HepG2 (cell line): ENCODE data around the gene FAF2. TPM values are rescaled to one million over a fixed set of nuclear protein-coding genes. Genes with fewer than 3 reads are reported as not detected.

Experiments used
- BRD4 ChIP-seq: sonication (generic); formaldehyde crosslinking; IDR thresholded peaks from 2 replicates; pipeline ENCODE4 v1.4.0; 2020; ENCODE audit warnings: missing genetic modification reagents
- FUBP1 ChIP-seq: sonication (generic); formaldehyde crosslinking; IDR thresholded peaks from 2 replicates; pipeline ENCODE4 v1.5.1; 2020; ENCODE audit warnings: missing genetic modification reagents, mild to moderate bottlenecking, borderline replicate concordance
- HNRNPK ChIP-seq: fragments of 200-400 bp; formaldehyde crosslinking; IDR thresholded peaks from 2 replicates; pipeline ENCODE4 v1.6.1; 2018; ENCODE audit warnings: low read length, low read depth, moderate library complexity, mild to moderate bottlenecking; ENCODE audit not compliant: poor library complexity, severe bottlenecking
- MLXIP ChIP-seq: sonication (generic); formaldehyde crosslinking; IDR thresholded peaks from 2 replicates; pipeline ENCODE4 v1.9.0; 2021; ENCODE audit warnings: missing genetic modification reagents, borderline replicate concordance
- MYC ChIP-seq: sonication (generic); formaldehyde crosslinking; IDR thresholded peaks from 2 replicates; pipeline ENCODE4 v1.9.0; 2021; ENCODE audit warnings: missing genetic modification reagents, borderline replicate concordance
- SKI ChIP-seq: fragments of 450-650 bp; IDR thresholded peaks from one replicate; pipeline ENCODE4 v1.6.1; 2018; ENCODE audit warnings: mild to moderate bottlenecking; ENCODE audit not compliant: partially characterized antibody
- SMAD9 ChIP-seq: sonication (generic); formaldehyde crosslinking; IDR thresholded peaks from 2 replicates; pipeline ENCODE4 v1.5.1; 2020; ENCODE audit warnings: mild to moderate bottlenecking, missing genetic modification reagents
- TAF1 ChIP-seq: sonication (generic); formaldehyde crosslinking; IDR thresholded peaks from 2 replicates; pipeline ENCODE4 v1.4.0; 2020; ENCODE audit warnings: missing genetic modification reagents
- TARDBP ChIP-seq: sonication (generic); formaldehyde crosslinking; IDR thresholded peaks from 2 replicates; pipeline ENCODE4 v1.8.0; 2022; ENCODE audit warnings: mild to moderate bottlenecking, missing genetic modification reagents
- ZNF281 ChIP-seq: sonication (generic); formaldehyde crosslinking; IDR thresholded peaks from 2 replicates; pipeline ENCODE4 v1.4.0; 2020; ENCODE audit warnings: missing genetic modification reagents, borderline replicate concordance
- ZNF407 ChIP-seq: sonication (generic); formaldehyde crosslinking; IDR thresholded peaks from one replicate; pipeline ENCODE4 v1.5.1; 2020; ENCODE audit warnings: mild to moderate bottlenecking, missing genetic modification reagents; ENCODE audit errors: not compliant biosample characterization
- polyA plus RNA-seq, 8 experiments: library from polyadenylated mRNA; depleted of rRNA in 3 of 8; stranded (reverse) in 7 of 8; unstranded in 1 of 8; fragments of >200 nt; fragmentation: Illumina TruSeq in 4 of 8; extraction: Trizol in 4 of 8; gene quantifications; 2 replicates each; pipeline versions ENCODE4 v1.2.1 to v1.2.3, GENCODE V29; 2011 to 2016; ENCODE audit warnings: low read depth in 4 of 8, missing spikeins in 1 of 8, mixed read lengths in 1 of 8; ENCODE audit not compliant: insufficient read depth in 1 of 8
- total RNA-seq, 5 experiments: library from RNA; depleted of rRNA; stranded (reverse); fragments of >200 nt; fragmentation: Illumina TruSeq; extraction: Trizol; gene quantifications; 2 replicates each; pipeline ENCODE4 v1.2.3, GENCODE V29; 2016; ENCODE audit warnings: low read depth in 1 of 5

FAF2 gene
- total and polyA plus RNA-seq, 2 of the 13 experiments (the other 11 are each of a cell fraction or from before 2014, with no cell fraction given): 27.8 to 34.3 TPM

GRCh38 chr5:176541338-176542134 lies 93.4 kb downstream of the FAF2 start (continued):
- TF ChIP-seq FUBP1 (CRISPR knock-in tag) (no peak), HNRNPK (no peak), ZNF281 (no peak), SMAD9 (CRISPR knock-in tag) (no peak), BRD4 (CRISPR knock-in tag) (no peak), MYC (0 out of 2 replicates have a peak, but pooled peaks have one; percentile 31), TAF1 (CRISPR knock-in tag) (no peak), SKI (no peak), MLXIP (CRISPR knock-in tag) (no peak), TARDBP (CRISPR knock-in tag) (no peak), ZNF407 (CRISPR knock-in tag) (no peak)
